Stomach smooth muscle (tissue), 2 donors: Measurements from ENCODE around the gene PMEPA1.

Source experiments
- H3K27ac ChIP-seq: one replicate; pipeline ENCODE4 v1.7.0; 2013; ENCODE audit warnings: mild to moderate bottlenecking, low read length, inconsistent platforms
- H3K27me3 ChIP-seq, 2 donors: one replicate each; pipeline ENCODE4 v1.7.0; 2013; ENCODE audit warnings: low read length in 2 of 2; ENCODE audit not compliant: insufficient read depth in 2 of 2, control insufficient read depth in 1 of 2
- H3K36me3 ChIP-seq, 2 donors: one replicate each; pipeline ENCODE4 v1.7.0; 2013; ENCODE audit warnings: low read length in 2 of 2; ENCODE audit not compliant: control insufficient read depth in 2 of 2, insufficient read depth in 2 of 2
- H3K4me1 ChIP-seq: one replicate; pipeline ENCODE4 v1.7.0; 2013; ENCODE audit warnings: low read length; ENCODE audit not compliant: control insufficient read depth, insufficient read depth
- H3K4me3 ChIP-seq, 2 donors: one replicate each; pipeline ENCODE4 v1.7.0; 2013; ENCODE audit warnings: low read length in 2 of 2
- H3K9ac ChIP-seq, 2 donors: one replicate each; pipeline ENCODE4 v1.7.0; 2013; ENCODE audit warnings: low read length in 2 of 2, mild to moderate bottlenecking in 1 of 2
- H3K9me3 ChIP-seq, 2 donors: one replicate each; pipeline ENCODE4 v1.7.0; 2013; ENCODE audit warnings: low read length in 2 of 2; ENCODE audit not compliant: control insufficient read depth in 2 of 2
- donor health status: healthy.
- donor health status: Pancreatic carcinoma.

The PMEPA1 gene

DNA sequence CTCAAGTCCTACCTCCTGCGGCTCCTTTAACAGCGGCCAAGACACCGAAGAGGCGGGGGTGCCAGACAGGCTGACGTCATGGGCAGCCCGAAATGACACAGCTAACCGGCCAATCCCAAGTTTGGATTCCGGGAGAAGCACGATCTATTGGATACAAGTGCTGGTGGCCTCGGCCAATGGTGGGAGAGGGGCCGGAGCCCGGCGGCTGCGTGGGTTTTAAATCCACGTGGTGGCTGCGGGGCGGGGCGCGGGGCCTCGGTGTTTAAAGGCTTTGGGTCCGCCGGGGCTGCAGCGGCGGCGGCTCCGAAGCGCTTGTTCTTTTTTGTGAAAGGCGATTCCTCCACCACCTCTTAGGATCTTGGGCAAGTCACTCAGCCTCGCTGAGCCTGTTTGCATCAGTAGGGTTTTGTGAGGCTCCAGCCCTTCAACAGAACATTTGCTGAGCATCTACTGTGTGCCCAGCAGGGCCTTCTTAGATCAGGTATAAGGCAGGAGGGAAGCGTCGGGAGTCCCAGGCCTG, 8.7 kb upstream of the PMEPA1 start:
- peak overlapping the region; percentile 51 to 56 for H3K9ac ChIP-seq
- no peaks in the 10 kb centered on the region for H3K27me3 ChIP-seq
- peak overlapping the region; percentile 70 to 71 for H3K4me3 ChIP-seq
- H3K9me3 ChIP-seq, result no peaks in the 10 kb centered on the region
- no peak overlapping the region for H3K27ac ChIP-seq
- no peaks in the 10 kb centered on the region for H3K36me3 ChIP-seq
- peaks cover 37% of the 10 kb centered on the region for H3K4me1 ChIP-seq

GRCh38 chr20:57717797-57718196, 8.0 kb upstream of the PMEPA1 start:
- H3K9ac ChIP-seq, result no peak overlapping the region
- H3K9me3 ChIP-seq, result no peaks in the 10 kb centered on the region
- peaks cover 44% of the 10 kb centered on the region for H3K4me1 ChIP-seq
- no peak overlapping the region for H3K27ac ChIP-seq
- H3K4me3 ChIP-seq, result no peak overlapping the region
- H3K36me3 ChIP-seq, result no peaks in the 10 kb centered on the region
- no peaks in the 10 kb centered on the region for H3K27me3 ChIP-seq

DNA sequence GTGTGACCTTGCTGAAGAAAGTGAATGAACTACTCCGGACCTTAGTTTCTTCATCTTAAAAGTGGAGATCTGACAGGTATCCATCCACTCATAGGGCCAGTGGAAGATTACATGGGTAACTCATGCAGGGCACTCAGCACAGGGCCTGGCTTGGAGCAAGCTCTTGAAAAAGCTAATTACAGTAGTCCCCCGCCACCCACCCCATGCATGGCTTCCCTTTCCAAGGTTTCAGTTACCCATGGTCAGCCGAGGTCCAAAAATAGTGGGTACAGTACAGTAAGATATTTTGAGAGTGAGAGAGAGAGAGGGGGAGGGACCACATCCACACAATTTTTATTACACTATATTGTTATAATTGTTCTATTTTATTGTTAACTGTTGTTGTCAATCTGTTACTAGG, 7.1 kb upstream of the PMEPA1 start:
- no peak overlapping the region for H3K4me3 ChIP-seq
- no peaks in the 10 kb centered on the region for H3K36me3 ChIP-seq
- H3K4me1 ChIP-seq, result peaks cover 51% of the 10 kb centered on the region
- peak overlapping the region; percentile 37 for H3K27ac ChIP-seq
- no peaks in the 10 kb centered on the region for H3K9me3 ChIP-seq
- no peaks in the 10 kb centered on the region for H3K27me3 ChIP-seq
- H3K9ac ChIP-seq, result no peak overlapping the region

DNA sequence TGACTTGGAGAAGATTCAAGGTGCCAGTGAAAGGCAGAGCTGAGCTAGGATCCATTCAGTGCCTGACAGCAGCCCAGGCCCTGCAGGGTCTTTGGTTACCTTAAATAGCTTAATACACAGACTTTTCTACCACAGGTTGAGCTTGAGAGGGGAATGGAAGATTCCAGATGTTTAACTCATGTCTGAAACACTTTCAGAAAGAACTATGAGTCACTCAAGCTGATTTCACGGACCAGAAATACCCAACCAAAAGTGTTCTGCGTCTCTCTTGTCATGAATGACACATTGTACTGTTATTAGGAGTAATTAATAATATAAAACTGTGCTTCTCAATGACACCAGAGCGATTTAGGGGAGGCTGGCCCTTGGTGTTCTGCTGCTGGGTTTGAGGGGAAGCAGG, 6.4 kb upstream of the PMEPA1 start:
- peaks cover 58% of the 10 kb centered on the region for H3K4me1 ChIP-seq
- no peaks in the 10 kb centered on the region for H3K36me3 ChIP-seq
- no peak overlapping the region for H3K9ac ChIP-seq
- H3K9me3 ChIP-seq, result no peaks in the 10 kb centered on the region
- no peak overlapping the region for H3K4me3 ChIP-seq
- peak overlapping the region; percentile 37 for H3K27ac ChIP-seq
- H3K27me3 ChIP-seq, result no peaks in the 10 kb centered on the region

DNA sequence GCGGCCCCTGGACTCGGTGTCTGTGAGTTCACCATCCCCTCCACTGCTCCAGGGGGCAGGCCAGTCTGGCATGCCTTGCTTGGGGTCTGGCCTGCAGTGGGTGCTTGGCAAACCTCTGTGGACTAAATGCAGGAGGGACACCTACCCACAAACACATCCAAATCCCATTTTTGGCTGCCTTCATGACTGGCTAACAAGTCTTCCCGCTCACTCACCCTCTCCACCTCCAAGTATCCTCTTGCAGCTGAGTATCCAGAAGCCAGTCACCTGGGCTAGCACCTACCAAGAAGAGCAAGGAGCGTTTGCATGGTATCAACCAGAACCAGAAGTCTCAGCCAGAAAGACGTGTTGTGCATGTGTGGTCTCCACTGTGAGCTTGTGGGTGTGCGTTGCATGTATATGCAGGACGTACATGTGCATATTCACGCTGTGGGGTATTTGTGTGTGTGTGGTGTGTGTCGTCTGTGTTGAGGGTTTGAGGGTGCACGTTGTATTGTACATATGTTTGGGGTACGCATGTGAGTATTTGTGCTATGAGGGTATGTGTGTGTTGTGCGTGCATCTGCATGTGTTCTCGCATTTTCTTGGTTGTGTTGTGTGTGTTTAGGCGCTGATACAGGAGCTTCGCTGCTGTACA, 5.6 kb upstream of the PMEPA1 start:
- Histone ChIP-seq H3K36me3 (no peaks in the 10 kb centered on the region), H3K27ac (no peak overlapping the region), H3K4me3 (no peak overlapping the region), H3K4me1 (peaks cover 65% of the 10 kb centered on the region), H3K27me3 (no peaks in the 10 kb centered on the region), H3K9ac (no peak overlapping the region), H3K9me3 (no peaks in the 10 kb centered on the region)

DNA sequence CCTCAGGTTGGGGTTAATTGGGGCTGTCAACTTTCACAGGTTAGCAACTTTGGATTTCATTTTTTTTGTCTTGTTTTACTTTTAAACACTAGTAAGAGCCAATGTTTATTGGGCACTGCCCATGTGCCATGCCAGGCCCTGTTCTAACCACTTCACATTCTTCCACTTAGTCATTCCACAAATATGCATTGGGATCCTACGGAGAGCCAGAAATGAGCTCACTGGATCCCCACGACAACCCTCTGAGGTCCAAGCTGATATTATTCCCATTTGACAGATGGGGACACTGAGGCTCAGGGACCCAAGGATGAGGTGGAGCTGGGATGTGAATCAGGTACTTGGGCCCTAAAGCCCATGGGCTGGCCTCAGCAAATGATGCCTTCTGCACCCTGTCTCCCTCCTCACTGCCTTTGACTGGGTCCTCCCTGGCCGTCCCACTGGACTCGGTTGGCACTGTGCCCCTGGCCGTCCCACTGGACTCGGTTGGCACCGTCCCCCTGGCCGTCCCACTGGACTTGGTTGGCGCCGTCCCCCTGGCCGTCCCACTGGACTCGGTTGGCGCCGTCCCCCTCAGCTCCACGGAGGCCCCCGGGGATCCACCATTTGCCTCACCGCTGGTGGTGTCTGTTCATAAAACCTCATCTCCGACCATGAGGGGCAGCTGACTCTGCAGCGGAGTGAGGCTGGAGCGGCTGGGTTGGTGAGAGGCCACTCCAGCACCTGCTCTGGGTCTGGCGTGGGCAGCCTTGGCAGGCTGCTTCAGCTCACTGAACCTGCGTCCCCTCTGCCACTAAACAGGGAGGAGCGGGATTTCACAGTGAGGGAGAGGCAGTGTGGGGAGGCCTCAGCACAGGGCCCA, 4.8 kb upstream of the PMEPA1 start:
- peak overlapping the region; percentile 37 for H3K27ac ChIP-seq
- H3K4me3 ChIP-seq, result peak overlapping the region in 1 of 2 donors; percentile 8
- H3K4me1 ChIP-seq, result peaks cover 69% of the 10 kb centered on the region
- no peaks in the 10 kb centered on the region for H3K36me3 ChIP-seq
- no peaks in the 10 kb centered on the region for H3K9me3 ChIP-seq
- peak overlapping the region in 1 of 2 donors; percentile 17 for H3K9ac ChIP-seq
- H3K27me3 ChIP-seq, result no peaks in the 10 kb centered on the region

- Histone ChIP-seq H3K4me3 (no peak overlapping the region), H3K27ac (peak overlapping the region; percentile 37), H3K9ac (peak overlapping the region in 1 of 2 donors; percentile 17), H3K9me3 (no peaks in the 10 kb centered on the region), H3K4me1 (peaks cover 67% of the 10 kb centered on the region), H3K36me3 (no peaks in the 10 kb centered on the region), H3K27me3 (no peaks in the 10 kb centered on the region)
Measured at GRCh38 chr20:57713951-57714350, 4.1 kb upstream of the PMEPA1 start.

- peaks cover 67% of the 10 kb centered on the region for H3K4me1 ChIP-seq
- H3K27ac ChIP-seq, result no peak overlapping the region
- no peak overlapping the region for H3K4me3 ChIP-seq
Measured at GRCh38 chr20:57713505-57713903, 3.7 kb upstream of the PMEPA1 start.

DNA sequence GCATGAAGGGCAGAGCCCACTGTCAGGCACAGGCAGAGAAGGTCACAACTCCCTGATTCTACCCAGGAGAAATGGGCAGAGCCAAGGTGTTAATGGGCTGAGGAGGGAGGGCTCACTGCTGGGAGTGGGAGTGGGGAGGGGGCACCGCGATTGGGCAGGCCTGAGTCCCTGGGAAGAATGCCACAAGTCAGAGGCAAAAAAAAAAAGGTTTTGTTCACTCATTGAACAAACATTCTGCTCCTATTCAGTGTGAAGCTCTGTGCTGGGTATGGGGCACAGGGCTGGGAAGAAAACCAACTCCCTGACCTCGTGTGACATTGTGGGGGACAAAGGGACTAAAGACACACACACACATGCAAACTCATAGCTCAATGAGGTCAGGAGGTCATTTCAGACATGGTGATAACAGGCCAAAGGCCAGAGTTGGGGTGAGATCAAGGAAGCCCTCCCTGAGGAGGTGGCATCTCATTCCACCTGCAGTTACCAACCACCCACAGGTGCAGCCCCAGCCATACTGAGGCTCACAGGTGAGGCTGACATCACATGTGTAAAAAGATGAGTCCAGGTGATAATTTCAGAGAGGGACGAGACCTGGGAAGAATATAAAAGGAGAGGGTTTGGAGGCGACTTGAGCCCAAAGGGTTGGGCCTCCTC, 3.2 kb upstream of the PMEPA1 start:
- Histone ChIP-seq H3K27ac (no peak overlapping the region), H3K27me3 (no peaks in the 10 kb centered on the region), H3K9ac (no peak overlapping the region), H3K36me3 (no peaks in the 10 kb centered on the region), H3K4me3 (no peak overlapping the region), H3K9me3 (no peaks in the 10 kb centered on the region), H3K4me1 (peaks cover 72% of the 10 kb centered on the region)

More at GRCh38 chr20:57713505-57713903, 3.7 kb upstream of the PMEPA1 start:
- no peak overlapping the region for H3K9ac ChIP-seq
- H3K36me3 ChIP-seq, result no peaks in the 10 kb centered on the region
- no peaks in the 10 kb centered on the region for H3K9me3 ChIP-seq
- no peaks in the 10 kb centered on the region for H3K27me3 ChIP-seq

GRCh38 chr20:57712341-57712740, 2.5 kb upstream of the PMEPA1 start:
- Histone ChIP-seq H3K9ac (no peak overlapping the region), H3K9me3 (no peaks in the 10 kb centered on the region), H3K4me1 (peaks cover 73% of the 10 kb centered on the region), H3K36me3 (no peaks in the 10 kb centered on the region), H3K4me3 (no peak overlapping the region), H3K27me3 (no peaks in the 10 kb centered on the region), H3K27ac (peak overlapping the region; percentile 11)
